GM12801 (cell line): ENCODE results near the gene ELMO1.

ENCODE experiments used
- CTCF ChIP-seq: IDR thresholded peaks from one replicate; pipeline ENCODE4 v1.5.1; 2011; ENCODE audit warnings: control low read depth; ENCODE audit not compliant: insufficient read length; ENCODE audit errors: extremely low read depth

The ELMO1 gene

GRCh38 chr7:37414352-37414983, 34.2 kb downstream of the ELMO1 start:
- no peak for TF ChIP-seq CTCF

GRCh38 chr7:37411444-37412034, 37.1 kb downstream of the ELMO1 start:
- no peak for TF ChIP-seq CTCF

- TF ChIP-seq CTCF, result no peak
Measured at GRCh38 chr7:37410305-37411229, 38.1 kb downstream of the ELMO1 start.

GRCh38 chr7:37409461-37409860, 39.2 kb downstream of the ELMO1 start:
- TF ChIP-seq CTCF, result no peak

GRCh38 chr7:37408291-37409228, 40.1 kb downstream of the ELMO1 start:
- TF ChIP-seq CTCF, result no peak

- no peak for TF ChIP-seq CTCF
Measured at GRCh38 chr7:37405603-37406122, 43.0 kb downstream of the ELMO1 start.
